Stimulated activated CD8-positive, alpha-beta memory T cell treated with anti-CD3 and anti-CD28 coated beads, Interleukin-4, amount 100 ng/mL, for 48 hours (primary cell): Measurements from ENCODE around the gene CCDC141.

Experiments used
- DNase-seq: peaks from one replicate; pipeline ENCODE4 v3.0.0-alpha.2; 2020

The CCDC141 gene

GRCh38 chr2:178825183-178825582 lies 224.8 kb downstream of the CCDC141 start:
- no peak for DNase-seq

DNA sequence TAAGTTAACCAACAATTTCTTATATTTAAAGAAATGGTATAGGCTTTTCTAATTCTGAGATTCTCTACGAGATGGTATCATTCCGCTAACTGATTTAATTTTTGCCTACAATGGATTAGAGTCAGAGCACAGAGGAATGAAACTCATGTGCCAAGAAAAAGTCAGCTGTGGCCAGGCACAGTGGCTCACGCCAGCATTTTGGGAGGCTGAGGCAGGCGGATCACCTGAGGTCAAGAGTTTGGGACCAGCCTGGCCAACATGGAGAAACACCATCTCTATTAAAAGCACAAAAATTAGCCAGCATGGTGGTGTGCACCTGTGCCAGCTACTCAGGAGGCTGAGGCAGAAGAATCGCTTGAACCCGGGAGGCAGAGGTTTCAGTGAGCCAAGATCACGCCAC lies 225.8 kb downstream of the CCDC141 start:
- no peak for DNase-seq

DNA sequence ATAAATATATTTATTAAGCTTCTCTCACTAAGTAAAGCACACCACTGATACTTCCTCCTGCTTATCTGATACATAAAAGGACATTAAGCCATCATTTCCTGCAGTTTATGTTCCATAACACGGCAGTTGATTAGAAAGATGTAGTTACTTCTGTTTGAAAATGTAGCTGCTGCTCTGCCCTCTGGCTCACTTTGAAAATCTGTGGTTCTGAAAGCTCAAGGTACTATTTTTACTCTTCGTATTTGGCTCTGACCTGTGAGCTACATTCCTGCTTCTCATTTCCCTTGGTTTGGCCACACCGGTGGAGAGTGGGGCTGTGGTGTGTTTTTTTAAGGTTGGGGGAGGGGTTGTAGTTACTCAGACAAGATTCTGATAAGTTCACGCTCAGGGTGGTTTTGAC lies 229.9 kb downstream of the CCDC141 start:
- no peak for DNase-seq

DNA sequence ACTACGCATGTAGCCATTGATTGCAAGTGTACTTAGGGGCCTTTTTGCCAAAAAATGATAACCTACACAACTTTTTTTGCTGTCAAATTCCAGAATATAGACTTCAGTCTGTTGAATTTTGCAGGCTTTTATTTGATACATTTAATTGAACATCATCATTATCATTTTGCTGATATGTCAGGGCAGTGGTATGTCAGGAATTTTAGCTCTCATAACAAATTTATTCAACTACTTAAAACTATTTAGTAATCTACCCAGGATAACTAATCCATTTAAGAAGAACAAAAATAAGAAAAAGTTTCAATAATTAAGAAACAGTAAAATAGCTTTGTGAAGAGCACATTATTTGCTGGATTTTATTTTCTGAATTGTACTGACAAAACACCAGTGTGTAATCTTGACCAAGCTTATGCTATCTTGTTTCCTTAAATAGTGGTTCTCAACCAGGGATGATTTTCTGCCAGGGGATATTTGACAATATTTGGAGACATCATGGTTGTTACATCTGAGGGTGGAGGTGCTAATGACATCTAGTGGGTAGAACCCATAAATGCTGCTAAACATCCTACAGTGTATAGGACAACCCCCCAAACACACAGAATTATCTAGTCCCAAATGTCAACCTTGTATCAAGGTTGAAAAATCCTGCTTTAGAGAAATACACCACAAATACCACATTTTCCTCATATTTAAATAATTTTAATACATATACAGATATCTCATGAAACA lies 230.6 kb downstream of the CCDC141 start:
- DNase-seq = no peak

DNA sequence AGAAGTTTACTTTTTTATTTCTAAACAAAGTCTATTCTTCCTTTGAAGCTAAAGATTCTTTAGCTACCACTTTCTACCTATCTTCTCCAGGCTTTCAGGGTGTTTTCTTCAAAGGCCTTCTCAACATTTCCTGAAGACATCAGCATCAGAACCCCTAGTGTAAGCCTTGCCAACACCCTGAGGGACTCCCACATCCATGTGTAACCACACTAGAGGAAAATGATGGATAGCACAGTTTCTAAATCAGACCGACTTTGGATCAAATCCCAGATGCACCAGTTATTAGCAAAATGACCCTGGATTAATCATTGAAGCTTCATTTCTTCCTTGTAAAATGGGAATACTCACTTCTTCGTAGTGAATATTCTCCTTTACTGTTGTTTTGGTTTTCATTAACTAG lies 238.0 kb downstream of the CCDC141 start:
- DNase-seq = no peak

DNA sequence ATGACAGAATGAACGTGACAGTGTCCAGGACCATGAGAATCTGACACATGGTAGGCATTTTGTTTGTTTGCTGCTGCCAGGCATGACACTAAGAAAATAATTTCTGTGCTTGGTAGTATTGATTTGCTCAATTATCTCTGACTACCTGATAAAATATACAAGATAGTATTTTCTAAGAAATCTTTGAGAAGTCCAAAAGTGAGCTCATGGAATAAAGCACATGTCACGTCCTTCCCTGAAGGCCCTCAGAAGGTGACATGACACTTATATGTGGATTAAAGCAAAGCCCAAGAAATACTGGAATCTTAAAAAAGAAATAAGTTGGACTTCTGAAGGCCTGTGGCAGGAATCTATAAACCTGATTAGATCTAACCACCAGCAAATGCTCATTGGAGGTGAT lies 238.9 kb downstream of the CCDC141 start:
- no peak for DNase-seq

- no peak for DNase-seq
These were observed 239.5 kb downstream of the CCDC141 start for GRCh38 chr2:178810422-178810821.

DNA sequence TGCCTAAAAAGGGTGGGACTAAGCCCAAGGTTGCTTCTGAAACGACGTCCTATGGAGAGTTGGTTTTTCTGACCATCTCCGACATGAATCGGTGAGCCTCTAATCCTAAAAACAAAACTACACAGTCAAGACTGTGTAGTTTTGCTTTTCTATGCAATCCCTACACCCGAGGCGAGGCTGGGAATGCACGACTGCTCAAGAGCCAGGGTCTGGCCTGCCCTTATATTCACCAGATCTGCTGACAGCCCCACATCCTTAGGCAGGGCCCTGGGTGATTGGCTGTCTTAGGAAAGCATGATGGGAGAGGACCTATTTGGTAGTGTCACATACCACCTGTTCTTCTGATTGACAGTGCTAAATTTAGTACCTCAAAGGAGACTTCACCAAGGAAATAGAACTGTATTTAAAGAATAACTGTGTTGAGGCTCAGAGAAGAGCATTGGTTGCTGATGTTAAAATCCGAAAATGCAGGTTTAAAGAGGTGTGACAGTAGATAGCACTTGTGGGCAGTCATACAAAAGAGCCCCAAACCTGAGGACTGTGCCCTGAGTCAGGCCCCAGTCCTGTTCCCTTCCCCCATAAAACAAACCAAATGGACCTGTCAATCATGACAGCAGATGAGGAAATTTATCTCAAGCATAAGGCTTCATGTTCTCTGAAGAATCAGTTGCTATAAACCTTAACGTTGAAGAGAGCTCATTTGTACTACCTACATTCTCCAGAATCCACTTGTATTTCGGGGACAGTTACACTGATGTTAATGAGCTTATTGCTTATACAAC lies 242.5 kb downstream of the CCDC141 start, which contains the start of gene TTN:
Gene TTN (minus strand): TSS at position 197 of the 782 bp plus-strand sequence. CDS start 2,781 bp downstream, outside the sequence.
- DNase-seq = no peak

GRCh38 chr2:178806543-178806942 lies 243.4 kb downstream of the CCDC141 start:
- no peak for DNase-seq

DNA sequence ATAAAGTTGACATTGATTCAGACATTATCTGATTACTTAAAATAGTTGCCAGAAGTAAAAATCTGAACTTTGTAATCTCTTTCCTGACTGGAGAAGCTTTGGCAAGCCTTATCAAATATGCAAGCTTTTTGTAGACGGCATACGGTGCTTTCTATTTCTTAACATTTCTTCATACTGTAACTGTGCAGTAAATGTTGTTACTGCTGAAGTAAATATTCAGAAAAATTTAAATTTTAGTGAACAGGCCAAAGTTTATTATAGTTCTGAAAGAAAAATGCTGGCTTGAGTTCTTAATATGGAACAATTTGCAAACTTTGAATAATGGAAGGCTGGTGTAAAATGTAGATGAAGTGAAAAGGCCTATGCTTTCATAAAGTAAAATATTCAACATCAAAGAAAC lies 244.5 kb downstream of the CCDC141 start:
- no peak for DNase-seq

DNA sequence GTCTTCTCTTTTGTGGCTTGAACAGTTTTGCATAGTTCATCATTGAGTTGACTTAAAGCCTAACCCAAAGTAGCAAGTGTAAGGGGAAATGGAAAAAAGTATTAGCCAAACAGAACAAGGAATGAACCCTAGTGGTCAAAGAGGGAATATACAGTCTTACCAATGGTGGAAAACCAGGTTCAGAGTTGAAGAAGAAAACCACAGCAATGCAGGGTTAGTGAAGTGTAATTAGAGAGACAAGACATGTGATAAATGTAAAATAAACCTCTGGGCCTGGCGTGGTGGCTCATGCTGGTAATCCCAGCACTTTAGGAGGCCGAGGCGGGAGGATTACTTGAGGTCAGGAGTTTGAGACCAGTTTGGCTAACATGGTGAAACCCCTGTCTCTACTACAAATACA lies 245.1 kb downstream of the CCDC141 start:
- no peak for DNase-seq

GRCh38 chr2:178800510-178800909 lies 249.4 kb downstream of the CCDC141 start:
- DNase-seq = no peak

DNA sequence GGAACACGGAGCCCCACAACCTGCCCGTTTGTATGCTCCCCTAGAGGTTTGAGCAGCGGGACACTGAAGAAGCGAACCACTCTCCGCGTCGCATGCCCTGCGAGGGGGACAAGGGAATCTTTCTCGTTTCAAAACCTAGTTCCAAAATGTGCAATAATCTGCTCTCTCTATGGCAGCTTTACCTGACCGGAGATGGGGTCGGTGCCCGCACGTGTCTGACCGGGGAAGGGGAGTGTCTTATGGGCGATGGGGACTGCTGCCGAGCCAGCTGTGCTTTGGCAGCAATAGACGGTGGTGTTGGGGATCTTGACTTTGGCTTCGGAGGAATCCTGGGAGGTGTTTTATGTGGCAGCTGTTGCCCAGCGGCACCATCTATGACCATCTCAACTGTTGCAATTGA lies 250.6 kb downstream of the CCDC141 start:
- no peak for DNase-seq

- DNase-seq = no peak
These were observed 253.8 kb downstream of the CCDC141 start for GRCh38 chr2:178796079-178796677.

GRCh38 chr2:178787934-178788333 lies 262.0 kb downstream of the CCDC141 start:
- no peak for DNase-seq

- DNase-seq = no peak
These were observed 262.8 kb downstream of the CCDC141 start for GRCh38 chr2:178787155-178787554.

GRCh38 chr2:178783889-178784288 lies 266.0 kb downstream of the CCDC141 start:
- no peak for DNase-seq

DNA sequence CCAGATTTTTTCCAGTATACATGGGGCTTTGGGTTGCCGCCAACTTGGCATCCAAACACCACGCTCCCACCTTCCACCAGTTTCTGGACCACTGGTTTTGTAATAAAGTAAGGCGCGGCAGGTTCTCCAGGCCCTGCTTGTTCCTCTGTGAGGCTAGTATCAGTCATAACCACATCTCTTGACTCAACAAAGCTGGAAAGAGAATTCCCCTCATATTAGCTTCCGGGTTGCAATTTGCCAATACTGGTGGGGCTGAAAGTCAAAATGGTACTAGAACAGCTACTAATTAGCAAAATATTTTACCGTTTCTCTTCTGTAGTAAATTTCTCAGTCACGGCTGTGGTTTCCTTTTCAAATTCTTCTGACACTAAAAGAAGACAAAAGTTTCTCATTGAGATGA lies 267.7 kb downstream of the CCDC141 start:
- no peak for DNase-seq
